HG03342 (cell line): Measurements from ENCODE around the gene IGSF1.

Source experiments
- ATAC-seq: cut with Tn5 transposase; IDR thresholded peaks from one replicate; pipeline ENCODE4 v1.9.1; 2021; ENCODE audit warnings: mild to moderate bottlenecking, moderate library complexity; ENCODE audit not compliant: unreplicated experiment

IGSF1 gene, protein sequence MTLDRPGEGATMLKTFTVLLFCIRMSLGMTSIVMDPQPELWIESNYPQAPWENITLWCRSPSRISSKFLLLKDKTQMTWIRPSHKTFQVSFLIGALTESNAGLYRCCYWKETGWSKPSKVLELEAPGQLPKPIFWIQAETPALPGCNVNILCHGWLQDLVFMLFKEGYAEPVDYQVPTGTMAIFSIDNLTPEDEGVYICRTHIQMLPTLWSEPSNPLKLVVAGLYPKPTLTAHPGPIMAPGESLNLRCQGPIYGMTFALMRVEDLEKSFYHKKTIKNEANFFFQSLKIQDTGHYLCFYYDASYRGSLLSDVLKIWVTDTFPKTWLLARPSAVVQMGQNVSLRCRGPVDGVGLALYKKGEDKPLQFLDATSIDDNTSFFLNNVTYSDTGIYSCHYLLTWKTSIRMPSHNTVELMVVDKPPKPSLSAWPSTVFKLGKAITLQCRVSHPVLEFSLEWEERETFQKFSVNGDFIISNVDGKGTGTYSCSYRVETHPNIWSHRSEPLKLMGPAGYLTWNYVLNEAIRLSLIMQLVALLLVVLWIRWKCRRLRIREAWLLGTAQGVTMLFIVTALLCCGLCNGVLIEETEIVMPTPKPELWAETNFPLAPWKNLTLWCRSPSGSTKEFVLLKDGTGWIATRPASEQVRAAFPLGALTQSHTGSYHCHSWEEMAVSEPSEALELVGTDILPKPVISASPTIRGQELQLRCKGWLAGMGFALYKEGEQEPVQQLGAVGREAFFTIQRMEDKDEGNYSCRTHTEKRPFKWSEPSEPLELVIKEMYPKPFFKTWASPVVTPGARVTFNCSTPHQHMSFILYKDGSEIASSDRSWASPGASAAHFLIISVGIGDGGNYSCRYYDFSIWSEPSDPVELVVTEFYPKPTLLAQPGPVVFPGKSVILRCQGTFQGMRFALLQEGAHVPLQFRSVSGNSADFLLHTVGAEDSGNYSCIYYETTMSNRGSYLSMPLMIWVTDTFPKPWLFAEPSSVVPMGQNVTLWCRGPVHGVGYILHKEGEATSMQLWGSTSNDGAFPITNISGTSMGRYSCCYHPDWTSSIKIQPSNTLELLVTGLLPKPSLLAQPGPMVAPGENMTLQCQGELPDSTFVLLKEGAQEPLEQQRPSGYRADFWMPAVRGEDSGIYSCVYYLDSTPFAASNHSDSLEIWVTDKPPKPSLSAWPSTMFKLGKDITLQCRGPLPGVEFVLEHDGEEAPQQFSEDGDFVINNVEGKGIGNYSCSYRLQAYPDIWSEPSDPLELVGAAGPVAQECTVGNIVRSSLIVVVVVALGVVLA (N-terminal part only)

DNA sequence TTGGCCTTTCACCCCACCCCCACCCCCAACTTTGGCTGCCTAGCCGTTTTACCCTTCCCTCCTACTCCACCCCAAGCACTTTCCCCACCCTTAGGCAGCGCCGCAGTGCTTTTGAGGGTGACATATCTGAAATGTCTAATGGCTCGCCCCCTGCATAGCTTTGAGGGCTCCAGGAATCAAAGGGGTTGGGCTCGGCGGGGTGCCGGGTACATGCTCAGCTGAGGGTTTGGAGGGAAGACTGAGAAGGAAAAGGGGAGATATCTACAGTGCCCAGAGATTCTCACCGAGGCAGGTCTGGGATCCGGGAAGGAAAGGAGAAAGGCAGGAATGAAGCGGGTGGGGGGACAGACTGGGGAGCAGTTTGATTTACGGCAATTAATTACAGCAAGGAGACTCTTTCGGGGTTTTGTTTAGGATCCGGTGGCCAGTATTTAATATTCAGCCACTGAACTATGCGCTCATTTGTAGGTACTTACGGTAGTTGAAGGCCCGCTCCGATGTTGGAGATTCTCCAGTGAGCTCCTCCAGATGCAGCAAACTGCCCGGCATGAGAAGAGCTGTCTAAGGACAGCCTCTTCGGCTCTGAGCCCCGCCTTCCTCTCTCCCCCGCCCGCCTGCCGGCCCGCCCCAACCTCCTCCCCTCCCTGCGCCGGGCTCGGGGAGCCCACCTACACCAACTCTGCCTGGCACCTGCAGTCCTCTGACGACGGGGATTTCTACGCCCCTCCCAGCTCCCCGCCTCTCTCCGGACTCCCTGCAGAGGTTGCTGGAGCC is at the start of gene IGSF1:
Gene IGSF1 (minus strand): TSS at position 569 of the 774 bp plus-strand sequence. CDS start 2,632 bp downstream, outside the sequence.
- no peak for ATAC-seq

DNA sequence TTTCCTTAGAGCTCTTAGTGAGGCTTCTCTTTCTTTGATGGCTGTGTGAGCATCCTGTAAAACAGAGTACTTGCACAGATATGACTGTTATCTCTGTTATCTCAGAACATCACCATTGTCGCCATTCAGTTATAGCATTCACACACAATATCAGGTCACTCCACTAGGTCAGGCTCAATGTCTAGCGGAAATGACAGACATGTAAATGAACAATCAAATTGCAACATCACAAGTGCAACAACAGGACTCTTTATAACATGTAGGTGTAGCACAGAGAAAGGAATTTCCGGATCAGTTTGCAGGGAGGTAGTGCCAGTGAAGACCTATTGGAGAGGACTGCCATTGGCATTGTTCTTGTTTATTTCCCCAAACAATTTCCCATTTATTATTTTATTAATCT is 43.2 kb upstream of the IGSF1 start:
- ATAC-seq = no peak

DNA sequence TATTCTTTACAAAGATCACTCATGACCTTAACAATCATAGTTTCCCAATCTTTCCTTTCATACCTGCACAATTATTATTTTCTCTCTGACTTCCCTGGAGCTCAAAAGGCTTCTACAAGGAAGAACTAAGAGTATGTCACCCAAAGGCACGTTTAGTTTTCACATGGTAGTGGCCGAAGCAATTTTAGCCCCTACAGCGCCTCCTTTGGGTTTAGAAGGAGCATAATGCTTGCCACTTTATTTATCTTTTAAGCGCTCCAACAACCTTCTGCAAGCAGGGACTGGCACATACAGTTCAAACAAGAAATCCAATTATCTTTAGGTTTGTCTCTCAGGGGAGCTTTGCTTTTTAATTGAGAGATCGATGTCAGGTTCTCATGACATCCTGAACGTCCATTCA is 42.0 kb upstream of the IGSF1 start:
- no peak for ATAC-seq

DNA sequence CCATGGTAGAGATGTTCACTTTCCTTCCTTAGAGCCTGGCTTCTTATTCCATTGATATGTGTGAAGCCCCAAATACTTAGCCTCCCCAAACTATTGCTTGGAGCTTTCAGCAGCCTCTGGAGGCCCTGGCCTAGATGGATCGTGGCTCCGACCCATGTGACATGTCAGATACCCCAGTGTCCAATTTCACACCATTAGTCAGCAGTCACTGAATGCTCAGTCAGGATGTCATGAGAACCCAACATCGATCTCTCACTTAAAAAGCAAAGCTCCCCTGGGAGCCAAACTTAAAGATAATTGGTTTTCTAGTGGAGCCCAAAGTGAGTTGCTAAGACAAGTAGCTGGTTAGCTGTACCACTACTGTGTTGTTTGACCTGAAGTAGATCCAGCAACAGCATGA is 41.6 kb upstream of the IGSF1 start:
- ATAC-seq = no peak

DNA sequence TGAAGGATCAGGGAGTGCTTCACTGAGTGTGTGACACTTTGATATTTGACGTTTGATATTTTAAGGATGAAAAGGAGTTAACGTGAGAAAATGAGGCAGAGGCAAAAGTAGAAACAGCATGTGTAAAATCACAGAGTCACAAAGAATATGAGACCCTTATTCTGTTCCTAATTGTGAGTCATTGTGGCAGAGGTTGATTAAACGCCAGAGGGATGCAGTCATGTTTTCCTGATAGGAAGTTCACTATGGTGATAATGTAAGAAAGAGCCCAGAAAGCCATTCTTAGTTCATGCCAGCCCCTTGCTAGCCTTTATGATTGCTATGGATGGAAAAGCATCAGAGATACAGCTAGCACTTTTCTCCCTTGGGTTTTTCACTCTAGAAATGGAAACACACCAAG is 33.5 kb upstream of the IGSF1 start:
- ATAC-seq = no peak

DNA sequence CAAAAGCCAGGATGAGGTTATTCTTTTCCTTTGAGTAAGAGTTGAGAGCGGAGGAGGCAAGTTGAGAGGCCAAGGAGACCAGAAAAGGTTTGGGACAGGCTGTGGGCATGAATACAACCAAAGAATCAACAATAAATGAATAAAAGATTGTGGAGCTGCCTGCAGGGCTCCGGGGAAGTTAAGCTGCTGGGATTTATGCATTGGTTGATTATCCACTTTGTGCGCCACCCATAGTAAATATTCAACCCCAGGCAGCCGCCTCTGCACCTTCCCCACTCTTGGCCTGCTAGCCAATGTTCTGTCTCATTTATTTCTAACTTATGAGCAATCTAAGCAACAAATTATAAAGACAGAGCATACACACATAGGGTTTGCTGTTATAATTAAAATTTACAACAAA is 28.2 kb upstream of the IGSF1 start:
- ATAC-seq = no peak

DNA sequence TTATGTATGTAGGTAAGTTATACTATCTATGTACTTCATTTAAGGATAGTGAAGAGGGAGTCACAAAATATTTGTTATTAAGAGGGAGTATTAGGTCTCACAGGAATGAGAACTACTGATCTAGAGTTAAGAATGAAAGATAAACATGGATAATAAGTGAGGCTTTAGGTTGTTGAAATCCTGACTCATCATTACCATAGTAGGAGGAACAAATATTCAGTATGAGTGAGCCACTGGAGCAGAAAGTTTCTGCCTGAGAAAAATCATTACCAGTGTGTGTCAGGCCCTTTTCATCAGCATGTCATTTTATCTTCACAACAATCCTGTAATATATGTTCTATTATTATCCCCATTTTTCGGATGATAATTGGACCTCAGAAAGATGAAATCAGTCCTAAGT is 27.2 kb upstream of the IGSF1 start:
- no peak for ATAC-seq

DNA sequence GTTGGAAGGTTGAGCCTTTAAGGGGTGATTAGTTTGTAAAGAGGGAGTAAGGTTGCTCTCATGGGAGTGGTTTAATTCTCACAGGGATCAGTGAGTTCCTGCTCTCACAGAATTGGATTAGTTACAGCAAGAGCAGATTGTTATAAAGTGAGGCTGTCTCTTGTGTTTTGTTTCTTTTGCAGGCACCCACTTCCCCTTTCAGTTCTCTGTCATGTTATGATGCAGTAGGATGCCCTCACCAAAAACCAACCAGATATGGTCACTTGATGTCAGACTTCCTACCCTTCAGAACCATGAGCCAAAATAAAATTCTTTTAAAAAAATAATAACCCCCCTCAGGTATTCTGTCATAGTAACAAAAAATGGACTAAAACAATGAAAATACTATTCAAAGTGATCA is 19.9 kb upstream of the IGSF1 start:
- peak; percentile 78 for ATAC-seq

DNA sequence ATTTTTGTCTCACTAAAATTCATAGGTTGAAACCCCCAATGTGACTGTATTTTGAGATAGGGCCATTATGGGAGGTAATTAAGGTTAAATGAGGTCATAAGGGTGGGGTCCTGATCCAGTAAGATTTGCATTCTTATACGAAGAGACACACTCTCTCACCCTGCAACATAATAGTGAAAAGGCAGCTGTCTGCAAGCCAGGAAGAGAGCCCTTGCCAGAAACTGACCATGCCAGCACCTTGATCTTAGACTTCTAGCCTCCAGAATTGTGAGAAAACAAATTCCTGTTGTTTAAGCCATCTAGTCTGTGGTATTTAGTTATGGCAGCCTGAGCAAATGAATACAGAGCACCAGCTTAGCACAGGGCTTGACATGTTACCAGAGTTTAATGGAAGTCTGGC is 17.5 kb upstream of the IGSF1 start:
- no peak for ATAC-seq

DNA sequence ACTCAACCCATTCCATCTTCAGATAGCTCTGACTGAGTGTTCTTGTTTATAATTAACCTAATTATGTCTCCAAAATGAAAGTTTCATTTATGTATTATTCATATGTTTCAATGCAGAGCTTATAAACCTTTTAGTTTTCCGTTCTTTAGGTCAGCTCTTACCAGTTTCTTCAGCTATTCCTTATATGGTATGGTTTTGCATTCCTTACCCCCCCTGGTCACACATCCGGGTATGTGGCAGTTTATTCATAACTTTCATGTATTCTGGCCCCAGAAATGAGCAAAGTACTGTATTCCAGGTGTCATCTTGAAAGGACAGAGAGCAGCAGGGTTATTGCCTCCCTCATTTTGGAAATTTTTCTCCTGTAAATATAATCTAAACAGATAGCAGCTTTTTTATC is 16.8 kb upstream of the IGSF1 start:
- ATAC-seq = no peak

DNA sequence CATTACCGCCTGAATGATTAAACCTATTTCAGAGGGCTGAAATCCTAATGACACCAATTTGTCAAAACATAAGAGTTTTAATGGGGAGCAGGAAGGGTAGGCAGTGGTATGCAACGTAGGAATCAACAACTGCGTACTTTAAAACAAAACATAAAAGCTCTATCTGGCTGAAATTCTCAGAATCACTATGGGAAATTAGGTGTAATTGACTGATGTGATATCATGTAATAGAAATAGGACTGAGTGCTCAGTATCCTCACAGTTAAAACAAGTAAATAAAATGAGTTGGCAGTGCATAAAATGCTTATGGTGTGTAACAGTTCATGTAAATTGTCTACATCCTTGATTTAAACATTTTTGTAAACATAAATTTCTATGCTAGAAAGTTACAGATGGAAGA is 13.6 kb upstream of the IGSF1 start:
- ATAC-seq = no peak

DNA sequence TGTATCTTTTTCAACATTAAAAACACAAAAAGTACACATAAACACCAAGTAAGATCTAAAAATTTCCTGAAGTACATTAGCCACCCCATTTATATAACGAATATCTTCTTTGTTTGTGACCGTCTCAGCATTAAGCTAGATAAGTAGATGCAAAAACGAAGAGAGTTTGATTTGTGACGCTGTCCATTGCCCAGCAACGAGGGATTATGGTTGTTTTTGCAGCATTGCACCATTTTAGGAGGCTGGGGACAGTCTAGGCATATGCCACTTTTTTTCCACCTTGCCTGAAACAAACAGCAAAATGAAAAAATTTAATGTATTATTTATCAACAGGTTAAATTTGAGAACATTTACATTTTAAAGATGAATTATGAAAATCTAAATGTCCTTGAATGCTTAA is 12.0 kb upstream of the IGSF1 start:
- ATAC-seq = no peak

DNA sequence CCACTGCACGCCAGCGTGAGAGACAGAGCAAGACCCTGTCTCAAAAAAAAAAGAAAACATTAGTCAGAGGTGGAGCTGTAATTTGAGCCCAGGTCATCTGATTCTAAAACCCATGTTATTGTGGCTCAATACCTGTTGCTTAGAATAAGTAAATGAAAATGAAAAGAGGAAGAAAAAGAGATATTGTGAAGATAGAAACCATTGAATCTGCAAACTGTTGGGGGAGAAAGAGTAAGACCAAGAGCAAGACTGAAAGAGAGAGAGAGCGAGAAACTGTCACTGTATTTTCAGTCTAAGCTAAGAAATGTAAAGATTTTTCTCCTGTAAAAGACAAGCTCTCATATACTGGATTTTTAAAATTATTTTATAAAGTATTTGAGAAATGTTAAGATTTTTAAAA is 9.7 kb upstream of the IGSF1 start:
- no peak for ATAC-seq

DNA sequence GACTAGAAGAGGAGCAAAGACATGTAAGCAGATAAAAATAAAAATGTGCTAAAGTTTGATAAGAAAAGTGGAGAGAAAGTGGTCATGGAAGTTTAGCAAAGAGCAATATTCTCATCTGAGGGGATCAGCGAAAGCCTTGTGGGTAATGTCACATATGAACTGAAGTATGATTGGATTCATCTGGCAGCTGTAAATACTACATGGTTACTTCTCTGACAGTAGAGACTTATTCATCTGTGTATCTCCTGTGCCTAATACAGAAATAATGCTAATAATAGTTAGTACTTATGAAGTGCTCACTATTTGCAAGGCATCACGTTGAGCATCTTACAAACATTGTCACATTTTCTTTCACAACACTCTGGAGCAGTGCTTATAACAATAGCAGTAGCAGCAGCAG is 8.9 kb upstream of the IGSF1 start:
- ATAC-seq = no peak

DNA sequence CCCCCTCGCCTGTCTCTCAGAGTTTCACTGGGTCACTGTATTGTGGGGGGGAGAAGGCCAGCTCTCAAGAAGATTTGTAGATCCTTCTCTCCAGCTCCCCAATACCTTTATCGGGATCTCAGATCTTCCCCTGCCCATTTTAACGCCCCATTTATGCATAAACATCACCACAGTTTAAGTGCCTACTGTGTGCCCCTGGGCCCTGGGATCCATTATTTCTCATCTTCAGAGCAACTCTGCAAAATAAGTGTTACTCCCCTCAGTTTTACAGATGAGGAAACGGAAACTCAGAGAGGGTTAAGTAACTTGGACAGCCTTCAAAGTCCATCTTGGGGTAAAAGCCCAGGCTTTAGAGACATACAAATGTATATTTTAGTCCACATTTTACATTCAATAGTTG is 421 bp upstream of the IGSF1 start:
- no peak for ATAC-seq

DNA sequence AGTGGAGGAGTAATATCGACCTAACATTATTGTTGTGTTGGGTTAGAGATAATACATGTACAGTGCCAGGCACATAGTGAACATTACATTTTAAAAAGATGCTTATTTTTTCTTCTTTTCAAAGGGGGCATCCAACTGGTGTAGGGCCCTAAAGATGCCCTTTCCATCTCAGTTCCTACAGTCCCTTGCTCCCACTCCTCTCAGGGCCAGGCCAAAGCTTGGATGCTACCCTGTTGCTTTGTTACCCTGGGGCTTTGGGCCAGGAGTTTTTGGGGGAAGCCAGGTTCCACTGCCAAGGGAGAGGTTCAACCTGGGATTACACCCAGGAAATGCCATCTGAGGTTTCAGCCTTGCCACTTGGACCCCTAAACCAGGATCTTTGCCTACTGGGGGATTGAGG is 918 bp downstream of the IGSF1 start:
- no peak for ATAC-seq

DNA sequence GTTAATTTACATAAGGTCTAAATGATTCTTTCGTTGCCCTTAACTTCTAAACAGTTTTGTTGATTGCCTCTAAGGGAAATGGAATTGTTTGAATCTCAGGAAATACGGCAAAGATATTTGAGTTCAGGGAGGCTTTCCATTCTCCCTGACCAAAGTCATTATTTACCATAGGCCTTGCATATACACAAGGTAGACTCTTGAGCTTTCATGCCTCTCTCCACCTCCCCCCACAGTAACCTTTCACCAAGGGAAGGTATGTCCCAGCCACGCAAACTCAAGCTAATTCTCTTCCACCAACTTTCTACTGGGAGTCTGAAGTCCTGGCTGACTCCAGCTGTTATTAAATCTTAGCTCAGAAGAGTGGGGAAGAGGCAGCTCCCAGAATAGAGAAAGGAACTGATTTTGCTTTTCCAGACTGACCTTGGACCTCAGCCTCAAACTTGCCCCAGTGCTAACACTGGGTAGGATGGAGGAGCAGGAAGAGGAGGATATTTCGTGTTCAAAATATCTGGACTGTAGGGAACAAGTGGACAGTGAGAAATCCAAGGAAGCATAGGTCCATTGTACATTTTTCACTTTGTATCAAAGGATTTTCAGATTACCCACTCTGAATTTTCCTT is 1.4 kb downstream of the IGSF1 start:
- ATAC-seq = no peak

DNA sequence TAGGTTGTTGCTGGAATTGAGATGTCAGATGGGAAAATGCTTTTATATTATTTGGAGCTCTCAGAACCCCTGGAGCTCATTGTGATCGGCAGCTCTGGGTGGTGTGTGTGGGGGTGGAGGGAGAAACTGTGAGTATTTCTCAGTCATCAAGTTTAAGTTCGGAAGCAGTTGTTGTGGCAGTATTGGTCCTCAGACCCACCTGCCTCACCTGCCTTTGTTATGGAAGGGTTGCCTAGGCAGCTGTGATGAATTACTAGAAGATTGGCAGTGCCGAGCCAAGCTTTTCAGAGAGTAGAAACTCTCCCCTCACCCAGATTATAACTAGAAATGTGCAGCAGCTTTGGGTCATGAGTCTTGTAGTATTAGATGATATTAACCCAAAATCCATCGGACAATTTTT is 9.5 kb downstream of the IGSF1 start:
- no peak for ATAC-seq

DNA sequence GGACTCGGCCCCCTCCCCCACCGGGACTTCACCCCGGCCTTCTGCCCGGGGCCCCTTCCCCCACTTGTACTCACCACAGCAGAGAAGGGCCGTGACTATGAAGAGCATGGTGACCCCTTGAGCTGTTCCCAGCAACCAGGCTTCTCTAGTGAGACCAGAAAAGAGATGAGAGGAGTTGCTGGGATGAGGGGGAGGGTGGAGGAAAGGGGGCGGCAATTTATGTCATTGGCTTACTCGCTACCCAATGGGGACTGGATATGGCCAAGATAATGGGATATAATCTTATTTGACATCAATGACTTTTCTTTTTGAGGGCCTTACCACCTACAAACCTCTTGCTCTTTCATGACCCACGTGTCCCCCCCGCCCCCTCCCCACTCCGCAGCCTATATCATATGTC is 9.9 kb downstream of the IGSF1 start:
- ATAC-seq = no peak

DNA sequence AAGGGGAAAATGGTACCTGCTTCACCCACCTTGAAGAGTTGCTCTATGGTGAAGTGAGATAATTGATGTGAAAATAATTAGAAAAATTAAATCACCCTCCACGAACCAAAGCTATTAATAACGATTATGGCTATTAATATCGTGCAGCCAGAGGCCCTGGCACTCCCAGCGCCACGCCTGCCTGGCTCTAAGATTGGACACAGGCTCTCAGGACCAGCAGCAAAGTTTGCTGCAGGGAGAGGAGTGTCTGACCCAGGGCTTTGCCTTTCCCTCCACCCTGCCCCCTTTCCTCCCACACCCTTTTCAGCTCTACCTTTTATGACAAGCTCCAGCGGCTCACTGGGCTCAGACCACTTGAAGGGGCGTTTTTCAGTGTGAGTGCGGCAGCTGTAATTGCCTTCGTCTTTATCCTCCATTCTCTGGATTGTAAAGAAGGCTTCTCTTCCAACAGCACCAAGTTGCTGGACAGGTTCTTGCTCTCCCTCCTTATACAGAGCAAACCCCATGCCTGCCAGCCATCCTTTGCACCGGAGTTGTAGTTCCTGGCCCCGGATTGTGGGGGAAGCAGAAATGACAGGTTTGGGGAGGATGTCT is 11.5 kb downstream of the IGSF1 start:
- ATAC-seq = no peak
